GM12892 (cell line): Measurements from ENCODE around the gene UNC5C.

Experiments used
- POLR2A ChIP-seq: IDR thresholded peaks from 2 replicates; pipeline ENCODE4 v1.6.1; 2011; ENCODE audit warnings: low read depth, low read length, control low read depth
- TAF1 ChIP-seq: IDR thresholded peaks from 2 replicates; pipeline ENCODE4 v1.6.1; 2011; ENCODE audit warnings: low read depth, mild to moderate bottlenecking, control low read depth, low read length, borderline replicate concordance

DNA sequence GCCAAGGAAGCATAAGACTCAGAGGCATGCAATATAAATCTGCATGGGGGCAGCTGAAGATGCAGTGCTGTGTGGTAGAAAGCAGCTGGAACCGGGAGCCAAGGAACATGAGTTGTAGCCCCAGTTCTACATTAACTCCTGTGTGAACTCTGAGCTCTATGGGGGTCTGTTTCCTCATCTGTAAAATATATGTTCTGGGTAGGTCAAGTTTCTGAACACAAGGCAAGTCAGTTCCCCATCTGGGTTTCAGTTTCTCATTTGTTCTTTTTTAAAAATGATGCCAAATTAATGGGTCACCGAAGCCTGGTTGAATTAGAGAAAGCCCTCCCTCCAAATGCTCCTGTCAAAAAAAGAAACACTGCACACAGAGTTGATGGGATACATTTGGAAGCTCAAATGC, 24.0 kb downstream of the UNC5C start:
- TF ChIP-seq POLR2A (no peak), TAF1 (no peak)
